Activated CD8-positive, alpha-beta memory T cell treated with anti-CD3 and anti-CD28 coated beads, Interleukin-2, amount 50 U/mL, for 48 hours (primary cell): ENCODE measurements around the gene MAST4.
"Not testable (repeated sequence)": the region's sequence is repeated elsewhere in the genome, so short reads cannot be mapped to it uniquely, and the experiment has no call there.

ENCODE experiments used
- DNase-seq: peaks from one replicate; pipeline ENCODE4 v3.0.0-alpha.2; 2020

The MAST4 gene

DNA sequence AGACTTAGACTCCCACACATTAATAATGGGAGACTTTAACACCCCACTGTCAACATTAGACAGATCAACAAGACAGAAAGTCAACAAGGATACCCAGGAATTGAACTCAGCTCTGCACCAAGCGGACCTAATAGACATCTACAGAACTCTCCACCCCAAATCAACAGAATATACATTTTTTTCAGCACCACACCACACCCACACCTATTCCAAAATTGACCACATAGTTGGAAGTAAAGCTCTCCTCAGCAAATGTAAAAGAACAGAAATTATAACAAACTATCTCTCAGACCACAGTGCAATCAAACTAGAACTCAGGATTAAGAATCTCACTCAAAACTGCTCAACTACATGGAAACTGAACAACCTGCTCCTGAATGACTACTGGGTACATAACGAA is 156.5 kb downstream of the MAST4 start:
- DNase-seq: not testable (repeated sequence)

DNA sequence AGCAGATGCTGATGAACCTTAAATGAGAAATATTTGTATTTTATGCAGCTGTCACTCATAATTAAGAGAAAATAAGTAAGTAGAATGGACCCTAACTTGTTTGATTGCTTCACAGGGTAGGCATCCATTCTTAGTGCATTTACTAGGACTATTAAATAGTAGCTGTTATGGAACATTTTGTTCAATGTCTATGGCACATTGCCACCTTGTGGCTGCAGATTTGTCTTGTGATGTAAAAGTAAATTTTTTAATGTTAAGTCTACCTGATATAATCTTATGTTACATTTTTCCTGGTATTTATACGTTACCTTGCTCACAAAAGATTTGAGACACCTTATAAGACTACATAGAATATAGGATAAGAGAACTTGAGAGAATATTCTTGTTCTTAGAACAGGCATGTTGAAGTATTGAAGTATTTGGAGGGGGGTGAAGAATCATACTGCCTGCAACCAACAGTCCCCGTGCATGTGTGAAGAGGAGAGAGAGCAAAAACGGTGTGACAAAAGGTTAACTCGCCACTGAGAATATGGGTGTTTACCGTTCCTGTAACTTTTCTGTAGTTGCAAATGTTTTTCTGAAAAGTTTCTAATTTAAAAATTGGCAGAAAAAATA is 161.1 kb downstream of the MAST4 start:
- DNase-seq: no peak

DNA sequence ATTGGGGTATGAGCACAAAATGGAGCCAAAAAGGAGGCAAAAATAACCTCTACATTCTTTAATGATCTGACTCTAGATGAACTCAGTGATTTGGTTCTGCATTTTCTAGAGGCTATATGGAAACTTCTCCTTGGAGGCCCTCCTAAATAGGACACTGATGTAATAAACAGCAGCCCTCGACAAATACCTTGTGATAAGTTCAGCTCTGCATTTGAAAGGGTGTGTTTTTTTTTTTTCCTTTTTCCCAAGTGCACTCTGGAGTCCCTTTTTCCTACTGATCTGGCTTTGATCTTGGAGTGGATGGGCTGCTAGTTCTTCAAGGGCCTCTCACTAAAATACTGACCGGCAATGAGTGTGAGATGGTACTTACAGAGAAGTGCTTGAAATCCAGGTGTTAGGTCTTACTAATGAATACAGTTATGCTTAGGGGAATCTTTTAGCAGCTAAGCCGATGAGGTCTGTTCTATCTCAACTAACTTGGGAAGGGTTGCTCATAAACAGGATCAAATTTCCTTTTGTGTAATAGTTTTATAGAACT is 161.7 kb downstream of the MAST4 start:
- DNase-seq: no peak

DNA sequence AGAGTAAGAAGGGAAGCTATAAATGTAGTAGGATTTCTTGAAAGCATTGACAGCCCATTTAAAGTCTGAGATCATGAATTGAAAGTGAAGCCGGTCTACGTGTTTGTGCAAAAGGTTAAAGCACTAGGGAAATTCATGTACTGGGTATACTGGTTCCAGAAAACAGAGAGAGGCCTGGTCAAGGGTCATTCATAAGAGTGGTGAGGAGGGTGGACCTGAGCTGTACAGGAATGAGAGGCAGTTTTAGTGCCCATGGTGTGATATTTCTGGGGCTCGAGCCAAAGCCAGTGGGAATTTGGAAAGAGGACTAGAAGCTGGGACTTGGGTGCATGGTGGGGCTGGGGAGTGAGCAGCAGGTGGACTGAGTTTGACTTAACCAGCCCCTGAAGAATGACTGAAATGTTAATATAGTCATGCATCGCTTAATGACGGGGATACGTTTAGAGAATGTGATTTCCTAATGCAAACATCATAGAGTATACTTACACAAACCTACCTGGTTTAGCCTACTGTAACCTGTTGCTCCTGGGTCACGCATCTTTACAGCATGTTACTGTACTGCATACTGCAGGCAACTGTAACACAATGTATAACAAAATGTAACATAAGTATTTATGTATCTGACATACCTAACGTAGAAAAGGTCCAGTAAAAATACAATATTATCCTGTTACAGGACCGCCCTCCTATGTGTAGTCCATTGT is 173.0 kb downstream of the MAST4 start:
- DNase-seq: no peak

DNA sequence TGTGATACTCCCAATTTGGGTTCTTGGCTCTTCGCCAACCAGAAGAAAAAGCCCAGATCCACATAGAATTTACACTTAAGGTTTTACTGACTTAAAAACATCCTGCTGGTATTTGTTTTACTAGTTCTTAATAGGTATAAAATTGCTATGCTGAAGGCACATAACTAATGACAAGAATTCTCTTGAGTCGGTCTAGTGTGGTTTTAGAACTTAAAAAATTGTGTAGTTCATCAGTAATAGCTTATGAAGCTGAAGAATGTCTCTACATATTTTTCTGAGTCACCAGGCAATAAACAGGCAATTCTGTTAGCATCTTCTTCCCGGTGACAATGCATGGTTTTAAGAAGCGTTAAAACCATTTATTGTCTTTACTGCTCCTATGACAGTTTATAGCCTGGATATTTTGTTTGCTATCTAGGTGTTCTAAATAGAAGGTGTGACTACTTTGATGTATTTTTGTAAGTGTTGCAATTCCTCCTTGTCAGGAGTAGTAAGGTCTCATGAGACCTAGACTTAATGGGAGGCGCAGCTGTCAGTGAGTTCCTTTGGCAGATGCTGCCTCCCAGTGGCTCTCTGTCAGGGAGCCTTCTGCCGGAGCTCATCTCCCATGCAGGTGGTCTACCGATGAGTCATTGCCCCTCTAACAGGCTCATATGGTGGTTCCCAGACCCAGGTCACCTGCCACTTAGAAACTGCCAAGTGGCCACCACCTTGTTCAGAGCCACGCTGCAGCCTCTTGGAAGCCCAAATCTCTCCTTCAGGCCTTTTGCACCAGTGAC is 173.8 kb downstream of the MAST4 start:
- no peak for DNase-seq

DNA sequence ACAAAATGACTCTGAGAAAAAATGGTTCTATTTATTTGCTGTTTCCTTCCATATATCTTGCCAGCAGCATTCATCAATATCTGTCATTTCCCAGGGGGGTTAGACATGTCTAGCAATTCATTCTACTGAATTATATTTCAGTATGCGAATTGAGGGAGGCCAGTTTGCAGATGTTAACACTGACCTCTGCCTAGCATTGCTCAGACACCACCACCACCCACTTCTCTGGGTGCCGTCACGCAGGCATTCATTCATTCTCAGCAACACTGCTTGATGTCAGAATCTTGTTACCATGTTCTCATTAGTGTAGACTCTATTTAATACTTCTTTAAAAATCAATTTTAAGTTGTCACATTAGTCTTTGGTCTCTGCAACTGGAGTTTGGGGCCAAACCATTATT is 181.7 kb downstream of the MAST4 start:
- DNase-seq: no peak

DNA sequence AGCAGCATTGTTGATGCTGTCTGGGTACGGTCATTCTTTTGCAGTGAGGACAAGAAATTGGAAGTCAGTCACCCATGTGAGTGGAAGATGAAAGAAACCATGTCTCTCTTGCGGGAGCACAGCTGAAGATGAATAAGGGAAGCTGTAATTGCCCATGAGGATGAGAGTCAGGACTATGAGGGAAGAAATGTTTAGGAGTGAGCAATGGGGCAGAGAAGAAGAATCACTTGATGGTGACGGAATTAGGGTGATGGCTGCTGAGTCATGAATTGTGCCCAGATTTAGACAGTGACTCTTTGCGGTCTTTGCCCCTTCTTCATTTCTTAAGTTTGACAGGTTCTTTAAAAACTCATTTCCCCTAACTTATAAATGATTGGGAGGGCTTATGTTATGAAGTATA is 183.3 kb downstream of the MAST4 start:
- no peak for DNase-seq

DNA sequence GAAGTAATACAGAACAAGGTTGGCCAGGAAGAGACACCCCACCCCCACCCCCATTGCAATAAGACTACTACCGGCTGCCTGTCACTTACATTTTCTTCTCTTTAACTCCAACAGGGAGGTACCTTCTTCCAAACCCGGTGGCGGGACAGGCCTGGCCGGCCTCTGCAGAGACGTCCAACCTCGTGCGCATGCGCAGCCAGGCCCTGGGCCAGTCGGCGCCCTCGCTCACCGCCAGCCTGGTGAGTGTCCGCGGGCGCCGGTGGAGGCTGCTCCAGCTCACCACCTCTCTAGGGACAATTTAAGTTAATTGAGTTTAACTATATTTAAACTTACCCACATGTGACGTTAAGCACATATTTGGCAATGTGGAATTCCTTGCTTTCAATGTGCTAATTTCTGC is 192.4 kb downstream of the MAST4 start:
- DNase-seq: no peak

DNA sequence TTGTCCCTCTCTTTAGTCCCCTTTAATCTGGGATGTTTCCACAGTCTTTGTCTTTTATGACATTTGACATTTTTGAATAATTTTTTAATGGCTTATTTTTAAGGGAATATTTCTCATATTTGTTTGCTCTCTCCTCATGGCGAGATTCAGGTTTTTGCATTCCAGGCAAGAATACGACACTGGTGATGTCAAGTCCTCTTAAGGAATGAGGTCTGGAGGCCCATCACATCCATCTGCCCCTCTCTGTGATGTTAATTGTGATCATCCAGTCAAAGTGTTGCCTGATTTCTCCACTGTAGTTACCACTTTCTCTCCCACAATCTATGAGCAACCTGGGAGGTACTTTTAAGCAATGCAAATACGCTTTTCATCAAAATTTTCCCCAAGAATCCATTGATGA is 193.2 kb downstream of the MAST4 start:
- no peak for DNase-seq

DNA sequence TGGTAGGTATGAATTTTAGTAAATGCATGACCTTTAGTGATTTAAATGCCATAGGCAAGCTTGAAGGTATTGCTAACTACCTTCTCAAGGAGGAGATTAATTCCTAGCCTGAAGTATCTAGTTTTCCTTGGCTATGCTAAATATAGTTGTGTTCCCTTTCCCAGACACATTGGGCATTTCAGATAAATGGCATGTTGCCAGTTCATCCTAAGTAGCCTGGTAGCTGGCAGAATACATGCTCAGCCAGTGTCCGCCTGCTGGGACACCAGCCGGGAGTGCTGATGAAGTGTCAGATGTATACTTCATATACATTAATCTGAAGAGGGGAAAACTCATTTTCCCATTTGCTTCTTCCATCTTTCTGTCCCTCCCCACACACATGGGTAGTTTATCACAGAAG is 196.9 kb downstream of the MAST4 start:
- no peak for DNase-seq

DNA sequence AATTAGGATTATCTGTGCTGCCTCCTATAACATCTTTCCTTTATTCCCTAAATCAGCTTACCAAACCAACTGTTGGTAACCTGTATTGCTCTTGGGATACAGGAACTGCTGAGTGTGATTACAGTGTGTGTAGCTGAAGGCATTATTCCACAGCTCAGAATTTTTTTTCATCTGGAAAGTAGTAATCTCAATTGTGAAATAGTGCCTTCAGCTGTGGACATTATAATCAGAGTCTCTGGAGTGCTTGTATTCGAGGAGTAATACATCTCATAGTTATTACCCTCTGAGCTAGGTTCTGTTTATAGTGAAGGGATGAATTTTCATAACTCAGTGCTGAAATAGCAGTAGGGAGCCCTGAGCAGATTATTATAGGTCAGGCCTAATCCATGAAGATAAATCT is 199.5 kb downstream of the MAST4 start:
- no peak for DNase-seq

DNA sequence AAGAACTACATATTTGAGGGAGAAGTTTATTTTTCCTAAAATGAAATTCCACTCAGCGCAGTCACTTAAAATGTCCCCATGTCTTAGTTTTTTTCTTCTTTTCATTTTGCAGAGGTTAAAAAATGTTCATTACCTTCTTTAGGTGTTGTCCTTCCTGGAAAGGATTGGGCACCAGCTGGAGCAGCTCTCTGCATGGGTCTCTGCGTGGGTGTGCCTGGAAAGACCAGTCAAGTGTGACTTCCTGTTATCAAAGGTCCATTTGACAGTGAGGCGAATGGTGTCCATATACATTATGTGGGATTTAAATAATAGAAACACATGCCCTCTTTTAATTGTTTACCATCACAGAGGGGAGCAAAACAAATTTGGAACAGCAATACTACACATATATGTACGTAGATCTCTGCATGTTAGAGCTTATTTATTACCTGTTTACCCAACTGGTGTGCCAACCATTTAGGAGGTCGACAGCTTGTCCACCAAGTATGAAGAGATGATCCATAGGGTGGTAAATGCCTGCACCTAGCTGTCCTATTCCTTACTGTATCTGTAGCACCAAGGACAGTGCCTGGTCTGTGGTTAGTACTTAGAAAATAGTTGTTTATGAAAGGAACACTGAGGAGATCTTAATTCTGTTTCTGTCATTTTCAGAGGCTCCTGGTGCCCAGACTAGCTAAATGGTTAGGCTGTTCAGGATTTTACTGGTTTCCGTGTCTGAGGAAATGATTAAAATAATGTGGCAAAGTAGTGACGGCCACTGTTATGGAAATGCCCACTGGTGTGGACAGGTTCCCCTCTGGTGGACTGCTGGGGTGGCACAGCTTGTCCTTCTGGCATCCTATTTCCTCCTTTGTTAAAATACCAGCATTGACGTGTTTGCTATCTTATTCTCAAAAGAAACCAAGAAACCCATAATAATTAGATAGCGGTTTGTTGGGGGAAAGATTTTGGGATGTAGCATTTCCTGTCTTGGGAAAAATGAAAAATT is 200.4 kb downstream of the MAST4 start:
- DNase-seq: no peak

DNA sequence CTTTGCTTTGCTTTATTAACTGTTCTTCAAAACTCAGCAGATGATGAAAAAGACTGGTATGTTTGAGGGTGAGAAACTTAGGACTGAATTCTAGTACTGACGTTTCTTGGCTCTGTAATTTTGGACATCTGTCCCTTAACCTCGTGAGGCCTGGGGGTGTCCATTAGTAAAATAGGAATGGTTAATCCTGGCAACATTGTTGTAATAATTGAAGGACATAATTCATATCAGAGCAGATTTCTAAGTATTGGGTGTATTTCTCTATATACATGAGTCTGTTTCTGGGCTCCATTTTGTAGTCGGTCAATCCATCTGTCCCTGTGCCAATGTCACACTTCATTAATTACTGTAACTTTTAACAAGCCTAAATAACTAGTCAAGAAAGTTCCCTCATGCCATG is 206.7 kb downstream of the MAST4 start:
- DNase-seq: no peak

DNA sequence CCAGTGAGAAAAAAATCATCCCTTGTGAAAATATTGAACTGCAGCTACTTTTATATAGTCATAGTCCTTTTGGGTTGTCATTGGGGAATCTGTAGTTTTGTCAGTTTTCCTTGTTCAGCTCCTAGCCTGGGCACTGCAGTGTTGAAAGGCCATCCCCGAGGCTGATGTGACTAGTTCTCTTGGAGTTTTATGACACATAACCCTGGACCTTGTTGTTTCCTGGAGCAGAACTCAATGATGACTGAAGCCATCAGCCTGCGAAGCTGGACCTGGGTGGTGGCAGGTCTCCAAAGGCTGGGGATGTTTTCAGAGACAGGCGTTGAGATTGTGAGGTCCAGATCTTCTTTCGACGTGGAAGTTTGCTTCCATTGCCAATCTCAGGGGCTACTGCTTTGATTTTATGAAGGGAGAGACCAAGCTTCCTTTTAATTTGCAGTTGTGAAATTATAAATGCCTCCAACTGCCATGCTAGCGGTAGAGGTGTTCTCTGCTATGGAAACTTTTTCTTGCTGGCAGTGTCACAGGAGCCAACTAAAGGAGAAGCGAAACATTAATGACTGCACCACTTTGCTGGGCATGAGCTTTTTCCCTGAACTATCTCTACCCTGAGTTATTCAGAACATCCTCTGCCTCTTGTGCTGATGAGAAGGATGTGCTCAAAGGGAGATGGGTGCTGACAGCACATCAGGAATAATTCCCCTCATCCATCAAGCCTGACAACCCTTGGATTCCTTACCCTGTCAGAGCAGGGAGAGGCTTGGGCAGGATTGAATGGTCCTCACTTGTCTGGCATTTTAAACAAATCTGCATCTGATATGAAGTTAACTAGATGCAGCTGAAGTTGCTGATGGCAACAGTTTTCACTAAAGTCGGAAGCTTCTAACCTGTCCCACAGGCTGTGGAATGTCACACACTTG is 209.6 kb downstream of the MAST4 start:
- no peak for DNase-seq

DNA sequence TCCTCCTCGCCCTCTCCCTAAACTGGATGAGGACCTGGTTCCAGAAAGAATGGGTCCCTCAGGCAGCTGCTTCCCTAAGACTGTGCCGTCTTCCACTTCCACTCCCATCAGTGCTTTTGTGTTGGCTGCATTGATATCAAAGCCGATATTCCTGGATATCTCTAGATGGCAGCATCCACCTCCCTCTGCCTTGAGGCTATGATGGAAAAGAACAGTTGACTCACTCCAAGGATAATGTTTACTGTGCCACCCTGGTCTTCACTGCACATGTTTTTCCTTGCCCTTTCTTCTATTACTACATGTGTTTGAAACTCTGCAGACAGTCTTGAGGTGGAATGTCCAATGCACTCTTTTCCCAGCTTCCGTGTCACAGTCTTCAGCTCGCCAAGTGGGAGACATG is 211.6 kb downstream of the MAST4 start:
- DNase-seq: no peak

DNA sequence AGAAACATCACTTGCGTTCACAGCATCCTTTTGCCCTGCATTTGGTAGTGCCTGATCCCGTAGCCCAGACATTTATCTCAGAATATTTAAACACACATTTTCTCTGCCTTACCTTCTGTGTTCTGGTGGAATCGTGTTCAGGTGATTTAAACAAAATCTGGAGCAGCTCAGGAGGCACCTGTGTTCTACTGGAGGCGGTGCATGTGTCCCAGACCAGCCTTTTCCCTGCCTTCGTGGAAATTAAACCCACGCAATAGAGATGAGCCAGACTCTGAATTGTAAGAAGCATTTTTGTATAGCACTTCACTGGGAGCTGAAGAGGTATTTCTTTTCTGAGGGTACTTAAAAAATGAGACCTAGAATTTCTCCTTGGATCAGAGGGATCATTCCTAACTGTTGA is 212.5 kb downstream of the MAST4 start:
- DNase-seq: no peak

DNA sequence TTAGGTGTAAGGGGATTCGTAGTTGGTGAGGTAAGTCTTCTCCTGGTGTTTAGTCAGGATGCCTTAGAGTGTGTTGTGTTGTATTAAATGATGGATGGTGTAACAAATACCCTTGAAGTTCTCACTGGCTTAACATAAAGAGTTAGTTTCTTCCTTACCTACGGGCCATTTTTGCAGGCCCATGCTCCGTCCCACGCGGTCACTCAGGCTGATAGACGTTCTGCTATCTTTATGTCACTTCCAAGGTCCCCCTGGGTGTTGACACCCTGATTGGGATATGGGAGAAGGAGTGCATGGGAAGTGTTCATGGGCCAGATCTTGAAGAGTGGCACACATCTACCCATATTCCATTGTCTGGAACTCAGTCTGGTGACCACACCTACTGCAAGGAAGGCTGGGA is 214.0 kb downstream of the MAST4 start:
- DNase-seq: no peak

DNA sequence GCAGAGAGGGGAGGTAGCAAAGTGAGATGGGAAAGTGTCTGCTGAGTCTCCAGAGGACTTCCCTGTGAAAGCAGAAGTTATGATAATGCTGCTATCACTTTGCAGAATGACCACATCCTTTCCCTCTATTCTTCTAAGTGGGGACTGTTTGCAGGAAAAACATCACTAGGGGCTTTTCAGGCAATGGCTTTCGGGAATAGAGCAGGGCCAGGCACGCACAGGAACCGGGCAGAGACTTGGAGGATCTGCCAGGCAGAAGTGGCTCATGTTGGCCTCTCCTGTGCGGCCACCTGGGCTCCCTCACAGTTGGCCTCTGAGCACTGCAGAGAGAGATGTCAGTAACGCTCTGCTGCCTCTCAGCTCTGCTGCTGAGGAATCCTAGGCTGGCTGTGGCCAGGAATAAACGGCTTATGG is 214.7 kb downstream of the MAST4 start:
- no peak for DNase-seq

DNA sequence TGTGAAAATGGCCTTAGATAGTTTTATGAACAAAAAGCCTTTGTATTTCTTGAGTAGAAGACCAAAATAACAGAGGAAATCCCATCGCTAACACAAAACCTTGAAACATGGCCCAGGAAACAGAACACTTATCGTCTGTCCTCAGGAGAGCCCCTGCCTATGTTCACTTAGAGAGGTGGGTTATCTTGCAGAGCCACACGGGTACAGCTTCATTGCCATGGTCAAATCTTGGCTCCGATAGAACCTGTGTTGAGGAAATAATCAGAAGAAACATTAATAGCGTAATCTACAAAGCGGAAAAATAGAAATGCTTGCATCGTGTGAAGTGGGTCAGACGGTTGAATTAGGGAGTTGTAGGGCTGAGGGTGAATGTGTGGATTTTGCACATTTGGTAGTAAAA is 216.1 kb downstream of the MAST4 start:
- no peak for DNase-seq

DNA sequence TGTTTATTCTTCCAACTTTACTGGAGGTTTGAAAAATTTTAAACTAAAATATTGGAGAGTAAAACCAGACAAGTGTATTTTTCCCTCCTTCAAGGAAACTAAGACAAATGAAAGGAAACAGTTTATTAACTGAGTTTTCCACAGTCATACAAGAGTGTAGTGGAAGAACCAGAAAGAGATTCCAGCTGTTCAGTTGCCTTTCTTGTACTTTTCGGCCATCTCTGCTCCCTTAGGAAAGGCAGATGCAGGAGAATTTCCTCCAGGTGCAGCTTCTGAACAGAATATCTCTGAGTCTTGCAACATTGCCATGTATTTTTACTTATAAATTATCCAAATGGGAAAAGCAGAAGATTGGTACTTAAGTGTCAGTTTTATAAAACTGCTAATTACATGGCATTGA is 217.1 kb downstream of the MAST4 start:
- DNase-seq: no peak

DNA sequence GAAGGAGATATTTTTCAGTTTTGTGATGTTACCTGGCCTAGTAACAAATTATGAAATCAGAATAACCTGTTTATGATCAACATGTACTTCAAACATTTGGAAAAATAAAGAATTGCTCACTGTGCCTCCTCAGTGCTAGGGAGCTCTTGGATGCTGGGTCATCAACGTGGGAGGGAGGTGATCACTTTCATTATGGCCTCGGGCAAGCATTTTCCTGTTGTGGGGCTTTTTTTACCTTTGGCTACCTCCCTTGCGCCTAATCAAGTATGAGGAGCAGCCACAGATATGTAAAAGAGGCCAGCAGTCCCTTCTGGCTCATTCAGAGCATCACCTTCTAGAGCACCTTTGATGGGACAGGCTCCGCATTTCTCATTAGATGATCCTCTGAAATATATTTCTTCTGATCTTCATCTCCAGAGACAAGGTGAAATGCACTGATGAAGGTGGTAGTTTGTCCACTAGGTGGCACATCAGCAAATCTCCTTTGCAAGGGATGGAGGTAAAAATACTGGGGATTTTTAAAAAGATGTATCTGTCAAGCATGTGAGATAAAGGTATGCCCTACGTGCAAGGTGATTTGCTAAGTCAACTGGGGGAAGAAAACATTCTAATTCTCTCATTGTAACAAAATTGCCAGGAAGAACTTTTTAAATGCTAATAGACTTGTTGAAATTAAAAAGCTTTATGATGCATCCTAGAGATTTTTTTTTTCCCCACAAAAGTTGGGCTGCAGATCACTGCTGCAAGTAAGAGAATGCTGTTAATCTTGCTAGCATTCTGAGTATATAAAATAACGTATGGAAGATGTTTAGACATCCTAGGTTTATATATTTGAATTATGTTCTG is 218.2 kb downstream of the MAST4 start:
- no peak for DNase-seq
